ENCODE measurements around the gene ARL2.

GRCh38 chr11:65065851-65066250 lies 51.9 kb downstream of the ARL2 start:
- TF ChIP-seq, protein P1, sequence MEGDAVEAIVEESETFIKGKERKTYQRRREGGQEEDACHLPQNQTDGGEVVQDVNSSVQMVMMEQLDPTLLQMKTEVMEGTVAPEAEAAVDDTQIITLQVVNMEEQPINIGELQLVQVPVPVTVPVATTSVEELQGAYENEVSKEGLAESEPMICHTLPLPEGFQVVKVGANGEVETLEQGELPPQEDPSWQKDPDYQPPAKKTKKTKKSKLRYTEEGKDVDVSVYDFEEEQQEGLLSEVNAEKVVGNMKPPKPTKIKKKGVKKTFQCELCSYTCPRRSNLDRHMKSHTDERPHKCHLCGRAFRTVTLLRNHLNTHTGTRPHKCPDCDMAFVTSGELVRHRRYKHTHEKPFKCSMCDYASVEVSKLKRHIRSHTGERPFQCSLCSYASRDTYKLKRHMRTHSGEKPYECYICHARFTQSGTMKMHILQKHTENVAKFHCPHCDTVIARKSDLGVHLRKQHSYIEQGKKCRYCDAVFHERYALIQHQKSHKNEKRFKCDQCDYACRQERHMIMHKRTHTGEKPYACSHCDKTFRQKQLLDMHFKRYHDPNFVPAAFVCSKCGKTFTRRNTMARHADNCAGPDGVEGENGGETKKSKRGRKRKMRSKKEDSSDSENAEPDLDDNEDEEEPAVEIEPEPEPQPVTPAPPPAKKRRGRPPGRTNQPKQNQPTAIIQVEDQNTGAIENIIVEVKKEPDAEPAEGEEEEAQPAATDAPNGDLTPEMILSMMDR (conservative IDR thresholded peaks at IDR 0.05; ENCODE audit: low read depth, low read length) = no peak
- no peak for TF ChIP-seq EZH2 (IDR thresholded peaks at IDR 0.05; ENCODE audit: borderline replicate concordance, low read depth, low read length, poor library complexity, severe bottlenecking)

Data from A673 (cell line).